HepG2 (cell line): ENCODE results near the gene SFXN1. TPM values are rescaled to one million over a fixed set of nuclear protein-coding genes. Genes with fewer than 3 reads are reported as not detected.

ENCODE experiments used
- ATAC-seq: fragments of 200-7000 bp; cut with Tn5 transposase; 3 replicates; pipeline ENCODE4 v1.9.1; 2020; ENCODE audit warnings: mild to moderate bottlenecking, moderate library complexity
- BruUV-seq: library from RNA; stranded (reverse); fragments of 400-500 nt; replicated peaks from 2 replicates; lab custom pipeline; 2021; lab: Mats Ljungman, UMichigan
- CTCF ChIA-PET: fragments of 300-600 bp; formaldehyde crosslinking; extraction: SDS; loops from one replicate; lab custom pipeline; 2021; ENCODE audit warnings: low total read pairs, inconsistent platforms, low intra/inter-chr PET ratio; lab: Yijun Ruan, JAX
- POLR2A ChIA-PET: fragments of 350-600 bp; sonication (Branson Sonifier 250); formaldehyde crosslinking; loops from one replicate; lab custom pipeline; 2020; ENCODE audit warnings: antibody characterized with exemption, inconsistent platforms; lab: Yijun Ruan, JAX
- DNase-seq: peaks from one replicate; pipeline ENCODE4 v3.0.0-alpha.2; 2015; ENCODE audit warnings: low spot score
- FAIRE-seq: peaks from 3 replicates; lab custom pipeline; 2011; peaks lifted over from hg19 to GRCh38; lab: Jason Lieb, UNC
- H2AFZ ChIP-seq: one replicate; pipeline ENCODE4 v1.6.1; 2011; ENCODE audit warnings: low read length, inconsistent platforms
- H3K27ac ChIP-seq: fragments of 300-600 bp; 3 replicates; pipeline ENCODE4 v1.8.0; 2011; ENCODE audit warnings: mixed run types, mild to moderate bottlenecking, mixed read lengths, low read length, inconsistent platforms; ENCODE audit not compliant: insufficient read depth; ENCODE audit errors: extremely low read length
- H3K27me3 ChIP-seq, 2 experiments: fragments of 200-600 bp in 1 of 2; 2 replicates in 1 of 2; 3 replicates in 1 of 2; pipeline versions ENCODE4 v1.6.0 to v1.8.0; 2011; ENCODE audit warnings: low read length in 2 of 2, mild to moderate bottlenecking in 2 of 2, moderate library complexity in 2 of 2, inconsistent platforms in 1 of 2; ENCODE audit not compliant: insufficient read depth in 2 of 2, control insufficient read depth in 1 of 2
- H3K36me3 ChIP-seq, 2 experiments: fragments of 200-600 bp in 1 of 2; replicated peaks in 1 of 2; 2 replicates in 1 of 2; 3 replicates in 1 of 2; pipeline versions ENCODE4 v1.5.1 to v1.8.0; 2011; ENCODE audit warnings: low read length in 2 of 2, inconsistent platforms in 1 of 2; ENCODE audit not compliant: insufficient read depth in 2 of 2, control insufficient read depth in 1 of 2
- H3K4me1 ChIP-seq: 2 replicates; pipeline ENCODE4 v1.5.1; 2012; ENCODE audit warnings: low read length, inconsistent platforms; ENCODE audit not compliant: insufficient read depth
- H3K4me2 ChIP-seq: 2 replicates; pipeline ENCODE4 v1.6.0; 2011; ENCODE audit warnings: low read depth, low read length, inconsistent platforms
- H3K4me3 ChIP-seq, 3 experiments: fragments of 200-600 bp in 1 of 3; sonication (generic), shearing (Covaris generic) in 1 of 3; replicated peaks in 1 of 3; 2 replicates each; pipeline ENCODE4 v1.5.1; 2011 to 2016; ENCODE audit warnings: low read length in 3 of 3, inconsistent platforms in 2 of 3, low read depth in 2 of 3, mild to moderate bottlenecking in 2 of 3, control low read depth in 1 of 3, mixed read lengths in 1 of 3; ENCODE audit not compliant: insufficient read depth in 1 of 3
- H3K79me2 ChIP-seq: one replicate; pipeline ENCODE4 v1.6.1; 2011; ENCODE audit warnings: low read length, inconsistent platforms; ENCODE audit not compliant: insufficient read depth
- H3K9ac ChIP-seq: 2 replicates; pipeline ENCODE4 v1.6.0; 2011; ENCODE audit warnings: mild to moderate bottlenecking, low read depth, low read length, inconsistent platforms; ENCODE audit not compliant: insufficient read depth
- H3K9me3 ChIP-seq: 2 replicates; pipeline ENCODE4 v1.5.1; 2012; ENCODE audit warnings: mild to moderate bottlenecking, low read length
- H4K20me1 ChIP-seq: 2 replicates; pipeline ENCODE4 v1.6.0; 2011; ENCODE audit warnings: inconsistent platforms, mild to moderate bottlenecking, low read length, moderate library complexity; ENCODE audit not compliant: insufficient read depth
- ELF3 ChIP-seq: IDR thresholded peaks from 2 replicates; pipeline ENCODE4 v1.6.1; 2016; ENCODE audit warnings: missing genetic modification reagents, missing compliant biosample characterization
- GZF1 ChIP-seq: sonication (generic); formaldehyde crosslinking; IDR thresholded peaks from 2 replicates; pipeline ENCODE4 v1.5.1; 2020; ENCODE audit warnings: mild to moderate bottlenecking, missing genetic modification reagents
- HOXA7 ChIP-seq: sonication (generic); formaldehyde crosslinking; IDR thresholded peaks from 2 replicates; pipeline ENCODE4 v1.8.1; 2022; ENCODE audit warnings: mild to moderate bottlenecking, missing genetic modification reagents, moderate library complexity
- REPIN1 ChIP-seq: sonication (generic); formaldehyde crosslinking; IDR thresholded peaks from 2 replicates; pipeline ENCODE4 v1.8.0; 2022; ENCODE audit warnings: missing genetic modification reagents, low read depth, mild to moderate bottlenecking, borderline replicate concordance
- SRSF1 ChIP-seq: fragments of 200-400 bp; formaldehyde crosslinking; optimal IDR thresholded peaks from 2 replicates; pipeline ENCODE3; 2017; ENCODE audit warnings: mild to moderate bottlenecking, low read depth, low read length, moderate library complexity
- ZBTB7B ChIP-seq: sonication (generic); formaldehyde crosslinking; IDR thresholded peaks from 2 replicates; pipeline ENCODE4 v1.4.0; 2020; ENCODE audit warnings: missing genetic modification reagents
- ZNF552 ChIP-seq: sonication (generic); formaldehyde crosslinking; IDR thresholded peaks from 2 replicates; pipeline ENCODE4 v1.9.0; 2022; ENCODE audit warnings: missing genetic modification reagents, mild to moderate bottlenecking, borderline replicate concordance
- ZNF709 ChIP-seq: sonication (generic); formaldehyde crosslinking; IDR thresholded peaks from 2 replicates; pipeline ENCODE4 v1.5.0; 2020; ENCODE audit warnings: mild to moderate bottlenecking, missing genetic modification reagents
- WGBS: methylation state at CpG from one replicate; pipeline ENCODE4 v1.1.6; 2017; ENCODE audit warnings: low lambda C conversion rate; 5-methylcytosine and 5-hydroxymethylcytosine counted together
- in situ Hi-C: cut with HindIII; loops from 2 replicates; pipeline ENCODE4 v1.10.0; 2017; ENCODE audit warnings: low pct_unique_long_range_greater_than_20kb; ENCODE audit not compliant: extremely low pct_ligation_motif_present
- intact Hi-C: fragments of 100-400 bp; cut with micrococcal nuclease; formaldehyde crosslinking; loops from one replicate; pipeline ENCODE4 v1.10.0; 2022; ENCODE audit not compliant: unreplicated experiment
- polyA plus RNA-seq, 8 experiments: library from polyadenylated mRNA; depleted of rRNA in 3 of 8; stranded (reverse) in 7 of 8; unstranded in 1 of 8; fragments of >200 nt; fragmentation: Illumina TruSeq in 4 of 8; extraction: Trizol in 4 of 8; gene quantifications; 2 replicates each; pipeline versions ENCODE4 v1.2.1 to v1.2.3, GENCODE V29; 2011 to 2016; ENCODE audit warnings: low read depth in 4 of 8, missing spikeins in 1 of 8, mixed read lengths in 1 of 8; ENCODE audit not compliant: insufficient read depth in 1 of 8
- total RNA-seq, 5 experiments: library from RNA; depleted of rRNA; stranded (reverse); fragments of >200 nt; fragmentation: Illumina TruSeq; extraction: Trizol; gene quantifications; 2 replicates each; pipeline ENCODE4 v1.2.3, GENCODE V29; 2016; ENCODE audit warnings: low read depth in 1 of 5
- TF ChIP-seq, protein P1 (sequence below), 2 experiments: sonication (generic) in 1 of 2; formaldehyde crosslinking in 1 of 2; IDR thresholded peaks; 2 replicates each; pipeline versions ENCODE4 v1.4.0 to v1.6.1; 2016 to 2020; ENCODE audit warnings: borderline replicate concordance in 1 of 2, low read depth in 1 of 2, mild to moderate bottlenecking in 1 of 2, missing genetic modification reagents in 1 of 2
- TF ChIP-seq, protein P2 (sequence below): sonication (generic); formaldehyde crosslinking; IDR thresholded peaks from 2 replicates; pipeline ENCODE4 v1.4.0; 2020; ENCODE audit warnings: mild to moderate bottlenecking, missing genetic modification reagents
- TF ChIP-seq, protein P3 (sequence below): sonication (generic); formaldehyde crosslinking; IDR thresholded peaks from 2 replicates; pipeline ENCODE4 v1.4.0; 2020; ENCODE audit warnings: missing genetic modification reagents, borderline replicate concordance
- TF ChIP-seq, protein P4 (sequence below): sonication (generic); formaldehyde crosslinking; IDR thresholded peaks from 2 replicates; pipeline ENCODE4 v1.5.1; 2020; ENCODE audit warnings: missing genetic modification reagents, mild to moderate bottlenecking, borderline replicate concordance

The SFXN1 gene
- total and polyA plus RNA-seq, 2 of the 13 experiments (the other 11 are each of a cell fraction or from before 2014, with no cell fraction given) = 122 to 135 TPM

DNA sequence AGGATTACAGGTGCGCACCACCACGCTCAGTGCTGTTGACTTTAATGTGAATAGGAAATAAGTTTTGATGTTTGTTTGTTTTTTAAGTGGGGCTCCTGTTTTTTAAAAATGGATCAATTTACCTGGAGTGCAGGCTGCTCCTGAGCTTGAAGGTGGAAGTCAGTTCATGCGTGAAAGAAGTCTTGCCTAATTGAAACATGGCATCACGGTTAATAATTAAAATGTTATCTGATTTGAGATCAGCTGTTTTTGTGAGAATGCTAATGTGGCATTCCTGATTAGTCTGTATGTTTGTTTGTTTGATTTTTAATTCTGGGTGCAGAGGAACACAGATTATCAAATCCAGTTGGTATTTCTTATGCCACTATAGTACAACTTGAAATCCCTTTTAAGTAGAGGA lies 6.5 kb downstream of the SFXN1 start:
- no peak for ATAC-seq
- peaks cover 96% of the 10 kb centered on the region for H3K79me2 ChIP-seq
- in situ Hi-C loops (no loop called here), intact Hi-C loops (no loop called here)
- peaks cover 35 to 75% of the 10 kb centered on the region in 2 experiments for H3K36me3 ChIP-seq
- H3K4me2 ChIP-seq = no peak overlapping the region
- H3K27me3 ChIP-seq = no peaks in the 10 kb centered on the region; a peak in 1 of 5 replicates
- peaks cover 23% of the 10 kb centered on the region for H3K4me1 ChIP-seq
- H4K20me1 ChIP-seq = peaks cover 92% of the 10 kb centered on the region
- 97% methylated on average over 4 of the region's 4 CpGs for WGBS
- no peak for FAIRE-seq
- ChIA-PET POLR2A (no interaction called here), CTCF (no interaction called here)
- no peak overlapping the region for H3K9ac ChIP-seq
- BruUV-seq = no TSS peak
- no peak for DNase-seq
- H2AFZ ChIP-seq = no peak overlapping the region
- H3K4me3 ChIP-seq = no peak overlapping the region
- H3K27ac ChIP-seq = no peak overlapping the region
- H3K9me3 ChIP-seq = no peaks in the 10 kb centered on the region
- no peak for TF ChIP-seq SRSF1
- no peak for TF ChIP-seq ZBTB7B (CRISPR knock-in tag)
- TF ChIP-seq ZNF709 = no peak
- no peak for TF ChIP-seq REPIN1 (CRISPR knock-in tag)
- TF ChIP-seq, protein P1, sequence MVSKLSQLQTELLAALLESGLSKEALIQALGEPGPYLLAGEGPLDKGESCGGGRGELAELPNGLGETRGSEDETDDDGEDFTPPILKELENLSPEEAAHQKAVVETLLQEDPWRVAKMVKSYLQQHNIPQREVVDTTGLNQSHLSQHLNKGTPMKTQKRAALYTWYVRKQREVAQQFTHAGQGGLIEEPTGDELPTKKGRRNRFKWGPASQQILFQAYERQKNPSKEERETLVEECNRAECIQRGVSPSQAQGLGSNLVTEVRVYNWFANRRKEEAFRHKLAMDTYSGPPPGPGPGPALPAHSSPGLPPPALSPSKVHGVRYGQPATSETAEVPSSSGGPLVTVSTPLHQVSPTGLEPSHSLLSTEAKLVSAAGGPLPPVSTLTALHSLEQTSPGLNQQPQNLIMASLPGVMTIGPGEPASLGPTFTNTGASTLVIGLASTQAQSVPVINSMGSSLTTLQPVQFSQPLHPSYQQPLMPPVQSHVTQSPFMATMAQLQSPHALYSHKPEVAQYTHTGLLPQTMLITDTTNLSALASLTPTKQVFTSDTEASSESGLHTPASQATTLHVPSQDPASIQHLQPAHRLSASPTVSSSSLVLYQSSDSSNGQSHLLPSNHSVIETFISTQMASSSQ (IDR thresholded peaks at IDR 0.05; ENCODE audit: low read depth) = no peak
- TF ChIP-seq, protein P1 (CRISPR knock-in tag; IDR thresholded peaks at IDR 0.05; ENCODE audit: borderline replicate concordance) = no peak
- no peak for TF ChIP-seq HOXA7
- TF ChIP-seq, protein P2, sequence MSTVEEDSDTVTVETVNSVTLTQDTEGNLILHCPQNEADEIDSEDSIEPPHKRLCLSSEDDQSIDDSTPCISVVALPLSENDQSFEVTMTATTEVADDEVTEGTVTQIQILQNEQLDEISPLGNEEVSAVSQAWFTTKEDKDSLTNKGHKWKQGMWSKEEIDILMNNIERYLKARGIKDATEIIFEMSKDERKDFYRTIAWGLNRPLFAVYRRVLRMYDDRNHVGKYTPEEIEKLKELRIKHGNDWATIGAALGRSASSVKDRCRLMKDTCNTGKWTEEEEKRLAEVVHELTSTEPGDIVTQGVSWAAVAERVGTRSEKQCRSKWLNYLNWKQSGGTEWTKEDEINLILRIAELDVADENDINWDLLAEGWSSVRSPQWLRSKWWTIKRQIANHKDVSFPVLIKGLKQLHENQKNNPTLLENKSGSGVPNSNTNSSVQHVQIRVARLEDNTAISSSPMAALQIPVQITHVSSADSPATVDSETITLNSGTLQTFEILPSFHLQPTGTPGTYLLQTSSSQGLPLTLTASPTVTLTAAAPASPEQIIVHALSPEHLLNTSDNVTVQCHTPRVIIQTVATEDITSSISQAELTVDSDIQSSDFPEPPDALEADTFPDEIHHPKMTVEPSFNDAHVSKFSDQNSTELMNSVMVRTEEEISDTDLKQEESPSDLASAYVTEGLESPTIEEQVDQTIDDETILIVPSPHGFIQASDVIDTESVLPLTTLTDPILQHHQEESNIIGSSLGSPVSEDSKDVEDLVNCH (CRISPR knock-in tag) = no peak
- TF ChIP-seq, protein P3, sequence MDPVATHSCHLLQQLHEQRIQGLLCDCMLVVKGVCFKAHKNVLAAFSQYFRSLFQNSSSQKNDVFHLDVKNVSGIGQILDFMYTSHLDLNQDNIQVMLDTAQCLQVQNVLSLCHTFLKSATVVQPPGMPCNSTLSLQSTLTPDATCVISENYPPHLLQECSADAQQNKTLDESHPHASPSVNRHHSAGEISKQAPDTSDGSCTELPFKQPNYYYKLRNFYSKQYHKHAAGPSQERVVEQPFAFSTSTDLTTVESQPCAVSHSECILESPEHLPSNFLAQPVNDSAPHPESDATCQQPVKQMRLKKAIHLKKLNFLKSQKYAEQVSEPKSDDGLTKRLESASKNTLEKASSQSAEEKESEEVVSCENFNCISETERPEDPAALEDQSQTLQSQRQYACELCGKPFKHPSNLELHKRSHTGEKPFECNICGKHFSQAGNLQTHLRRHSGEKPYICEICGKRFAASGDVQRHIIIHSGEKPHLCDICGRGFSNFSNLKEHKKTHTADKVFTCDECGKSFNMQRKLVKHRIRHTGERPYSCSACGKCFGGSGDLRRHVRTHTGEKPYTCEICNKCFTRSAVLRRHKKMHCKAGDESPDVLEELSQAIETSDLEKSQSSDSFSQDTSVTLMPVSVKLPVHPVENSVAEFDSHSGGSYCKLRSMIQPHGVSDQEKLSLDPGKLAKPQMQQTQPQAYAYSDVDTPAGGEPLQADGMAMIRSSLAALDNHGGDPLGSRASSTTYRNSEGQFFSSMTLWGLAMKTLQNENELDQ = no peak
- TF ChIP-seq, protein P4, sequence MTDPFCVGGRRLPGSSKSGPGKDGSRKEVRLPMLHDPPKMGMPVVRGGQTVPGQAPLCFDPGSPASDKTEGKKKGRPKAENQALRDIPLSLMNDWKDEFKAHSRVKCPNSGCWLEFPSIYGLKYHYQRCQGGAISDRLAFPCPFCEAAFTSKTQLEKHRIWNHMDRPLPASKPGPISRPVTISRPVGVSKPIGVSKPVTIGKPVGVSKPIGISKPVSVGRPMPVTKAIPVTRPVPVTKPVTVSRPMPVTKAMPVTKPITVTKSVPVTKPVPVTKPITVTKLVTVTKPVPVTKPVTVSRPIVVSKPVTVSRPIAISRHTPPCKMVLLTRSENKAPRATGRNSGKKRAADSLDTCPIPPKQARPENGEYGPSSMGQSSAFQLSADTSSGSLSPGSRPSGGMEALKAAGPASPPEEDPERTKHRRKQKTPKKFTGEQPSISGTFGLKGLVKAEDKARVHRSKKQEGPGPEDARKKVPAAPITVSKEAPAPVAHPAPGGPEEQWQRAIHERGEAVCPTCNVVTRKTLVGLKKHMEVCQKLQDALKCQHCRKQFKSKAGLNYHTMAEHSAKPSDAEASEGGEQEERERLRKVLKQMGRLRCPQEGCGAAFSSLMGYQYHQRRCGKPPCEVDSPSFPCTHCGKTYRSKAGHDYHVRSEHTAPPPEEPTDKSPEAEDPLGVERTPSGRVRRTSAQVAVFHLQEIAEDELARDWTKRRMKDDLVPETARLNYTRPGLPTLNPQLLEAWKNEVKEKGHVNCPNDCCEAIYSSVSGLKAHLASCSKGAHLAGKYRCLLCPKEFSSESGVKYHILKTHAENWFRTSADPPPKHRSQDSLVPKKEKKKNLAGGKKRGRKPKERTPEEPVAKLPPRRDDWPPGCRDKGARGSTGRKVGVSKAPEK (CRISPR knock-in tag) = no peak
- TF ChIP-seq ZNF552 = no peak
- no peak for TF ChIP-seq GZF1
- TF ChIP-seq ELF3 (CRISPR knock-in tag) = no peak
